Midbrain (tissue), 1 donor: Measurements from ENCODE around the gene BABAM2.
"Not testable (repeated sequence)": the region's sequence is repeated elsewhere in the genome, so short reads cannot be mapped to it uniquely, and the experiment has no call there.

Experiments
- DNase-seq: peaks from one replicate; lab custom pipeline; 2025; lab: John Stamatoyannopoulos, UW

BABAM2 gene

DNA sequence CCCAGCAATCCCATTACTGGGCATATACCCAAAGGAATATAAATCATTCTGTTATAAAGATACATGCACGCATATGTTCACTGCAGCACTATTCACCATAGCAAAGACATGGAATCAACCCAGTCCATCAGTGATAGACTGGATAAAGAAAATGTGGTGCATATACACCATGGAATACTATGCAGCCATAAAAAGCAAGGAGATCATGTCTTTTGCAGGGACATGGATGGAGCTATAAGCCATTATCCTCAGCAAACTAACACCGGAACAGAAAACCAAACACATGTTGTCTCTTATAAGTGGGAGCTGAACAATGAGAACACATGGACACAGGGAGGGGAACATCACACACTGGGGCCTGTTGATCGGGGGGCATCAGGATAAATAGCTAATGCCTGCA, 441.3 kb downstream of the BABAM2 start:
- DNase-seq, result not testable (repeated sequence)

- no peak for DNase-seq
Measured at GRCh38 chr2:28332696-28333095, 442.2 kb downstream of the BABAM2 start.

DNA sequence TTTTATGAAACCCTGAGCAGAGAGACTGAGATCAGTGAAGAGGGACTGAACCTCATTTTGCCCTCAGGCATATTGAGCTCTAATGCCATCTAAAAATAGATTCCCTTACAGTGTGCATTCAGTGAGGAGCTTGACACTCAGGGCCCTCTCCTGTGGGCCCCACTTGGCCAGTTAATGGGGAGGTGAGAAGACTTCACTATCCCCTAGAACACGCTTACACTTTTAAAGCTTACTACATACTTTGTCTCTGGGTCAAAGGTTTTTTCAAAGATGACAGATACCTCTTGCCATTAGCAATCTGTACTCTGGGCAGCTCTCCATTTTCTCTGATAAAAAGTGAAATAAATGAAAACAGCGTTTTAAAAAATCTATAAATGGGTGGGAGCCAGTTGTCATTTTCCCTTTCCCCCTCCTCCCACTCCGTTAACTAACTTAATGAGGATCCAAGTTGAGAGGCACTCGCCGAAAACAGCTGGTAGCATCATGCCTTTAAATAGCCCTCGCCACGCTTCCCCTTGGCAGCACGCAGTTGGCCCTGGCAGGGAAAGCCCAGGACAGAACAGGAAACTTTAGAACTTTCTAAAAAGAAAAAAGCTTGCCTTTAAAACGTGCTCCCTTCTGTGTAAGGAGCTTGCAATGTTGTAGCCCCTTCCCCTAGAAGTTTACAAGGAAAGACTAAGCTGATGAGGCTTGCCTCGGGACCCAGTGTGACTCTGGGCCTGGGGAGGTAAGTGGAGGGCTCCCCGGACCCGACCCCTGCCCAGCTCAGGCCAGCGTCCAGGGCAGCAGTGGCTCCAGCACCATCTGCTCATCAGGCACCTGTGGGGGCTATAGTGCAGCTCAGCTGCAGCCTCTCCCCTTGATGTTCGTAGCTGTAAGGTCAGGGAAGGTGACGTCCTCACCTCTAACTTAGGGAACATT, 443.3 kb downstream of the BABAM2 start:
- DNase-seq, result no peak

GRCh38 chr2:28334527-28334894, 444.0 kb downstream of the BABAM2 start:
- DNase-seq, result no peak

DNA sequence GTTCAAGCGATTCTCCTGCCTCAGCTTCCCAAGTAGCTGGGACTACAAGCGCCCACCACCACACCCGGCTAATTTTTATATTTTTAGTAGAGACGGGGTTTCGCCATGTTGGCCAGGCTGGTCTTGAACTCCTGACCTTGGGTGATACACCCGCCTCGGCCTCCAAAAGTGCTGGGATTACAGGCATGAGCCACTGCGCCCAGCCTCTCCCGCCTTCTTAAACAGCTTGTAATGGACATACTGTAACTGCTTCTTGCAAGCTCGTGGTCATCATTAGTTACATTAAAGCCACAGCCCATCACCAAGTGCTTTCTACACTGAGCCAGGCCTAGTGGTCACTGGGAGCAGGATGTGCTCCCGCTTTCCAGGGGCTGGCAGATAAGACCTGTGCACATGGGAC, 444.7 kb downstream of the BABAM2 start:
- DNase-seq, result not testable (repeated sequence)

DNA sequence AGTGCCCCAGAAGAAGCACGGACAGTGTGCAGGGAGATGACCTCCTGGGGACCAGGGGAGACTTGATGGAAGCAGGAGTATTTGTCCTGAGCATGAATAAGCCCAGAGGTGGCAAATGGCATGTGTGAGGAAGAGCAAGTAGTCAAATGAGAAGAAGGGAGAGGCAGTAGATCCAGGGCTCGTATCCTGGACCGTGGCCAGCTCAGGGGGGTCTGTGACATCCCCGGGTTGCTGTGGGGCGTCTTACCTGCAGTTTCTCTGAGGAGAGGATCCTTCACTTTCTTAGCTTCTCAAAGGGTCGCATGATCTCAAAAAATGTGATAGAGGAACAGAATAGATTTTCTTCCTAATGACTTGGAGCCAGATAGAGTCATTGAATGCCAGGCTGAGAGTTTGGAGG, 445.1 kb downstream of the BABAM2 start:
- DNase-seq, result no peak

- no peak for DNase-seq
Measured at GRCh38 chr2:28336264-28336980, 445.9 kb downstream of the BABAM2 start.

DNA sequence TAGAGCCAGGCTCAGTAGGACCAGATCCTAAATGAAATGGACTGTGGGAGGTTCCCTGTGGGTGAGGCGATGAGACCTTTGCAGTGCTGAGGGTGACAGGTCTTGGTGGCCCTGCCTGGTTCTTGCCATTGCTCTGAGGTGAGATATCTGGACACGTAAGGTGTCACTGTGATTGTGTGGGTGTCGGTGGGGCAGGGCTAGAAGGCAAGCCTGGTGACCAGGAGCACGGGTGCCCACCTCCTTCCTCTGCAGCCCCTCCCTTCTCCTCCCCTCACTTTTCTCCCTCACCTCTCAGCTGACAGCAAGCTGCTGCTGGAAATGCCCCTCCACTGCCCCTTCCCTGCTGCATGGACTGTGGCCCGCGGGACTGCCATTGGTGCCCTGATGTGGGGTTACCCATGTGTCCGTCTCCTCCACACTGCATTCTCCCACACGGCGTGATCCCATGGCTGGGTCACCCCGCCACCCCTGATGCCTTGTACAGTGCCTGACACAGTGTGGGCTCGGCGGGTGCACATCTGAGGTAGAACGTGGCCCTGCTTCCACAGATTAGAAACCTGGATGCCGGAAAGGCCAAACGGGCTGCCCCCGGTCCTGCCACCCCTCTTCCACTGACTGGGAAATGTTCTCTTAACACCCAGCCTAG, 446.6 kb downstream of the BABAM2 start:
- no peak for DNase-seq

DNA sequence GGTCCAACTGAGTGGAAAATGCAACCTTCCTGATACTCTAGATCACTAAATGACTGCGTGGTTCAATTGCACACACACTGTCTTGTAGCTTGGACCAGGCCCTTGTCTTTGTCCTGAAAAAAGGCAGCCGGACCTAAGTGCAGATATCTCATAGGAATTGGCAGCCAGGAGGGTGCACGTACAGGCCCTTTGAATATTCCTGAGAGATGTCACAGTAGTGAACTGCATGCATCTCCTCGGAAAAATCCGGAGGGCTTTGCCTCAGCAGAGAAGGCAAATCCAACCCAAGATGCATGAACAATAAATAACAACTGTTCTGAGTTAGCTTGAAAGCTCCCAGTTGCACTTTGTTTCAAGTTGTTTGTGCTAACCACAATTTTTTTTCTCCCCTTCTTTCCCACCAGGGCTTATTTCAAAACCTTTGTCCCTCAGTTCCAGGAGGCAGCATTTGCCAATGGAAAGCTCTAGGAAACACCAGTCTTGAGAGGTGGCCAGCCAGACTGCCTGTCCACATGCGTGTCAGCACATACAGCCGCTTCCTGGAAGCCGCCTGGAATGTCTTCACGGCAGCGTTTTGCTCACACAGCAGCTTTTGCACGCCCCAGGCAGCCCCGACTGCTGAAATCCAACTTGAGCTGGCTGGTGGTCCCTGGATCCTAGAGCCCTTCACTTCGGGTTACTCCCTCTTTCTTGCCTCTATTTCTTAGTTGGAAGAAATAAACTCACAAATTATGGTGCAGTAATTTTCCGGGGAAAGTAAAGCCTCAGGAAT, 447.7 kb downstream of the BABAM2 start:
- DNase-seq, result no peak

- DNase-seq, result no peak
Measured at GRCh38 chr2:28338831-28339321, 448.3 kb downstream of the BABAM2 start.

GRCh38 chr2:28339516-28340175, 449.1 kb downstream of the BABAM2 start:
- DNase-seq, result no peak

GRCh38 chr2:28340312-28341202, 450.0 kb downstream of the BABAM2 start:
- DNase-seq, result no peak

DNA sequence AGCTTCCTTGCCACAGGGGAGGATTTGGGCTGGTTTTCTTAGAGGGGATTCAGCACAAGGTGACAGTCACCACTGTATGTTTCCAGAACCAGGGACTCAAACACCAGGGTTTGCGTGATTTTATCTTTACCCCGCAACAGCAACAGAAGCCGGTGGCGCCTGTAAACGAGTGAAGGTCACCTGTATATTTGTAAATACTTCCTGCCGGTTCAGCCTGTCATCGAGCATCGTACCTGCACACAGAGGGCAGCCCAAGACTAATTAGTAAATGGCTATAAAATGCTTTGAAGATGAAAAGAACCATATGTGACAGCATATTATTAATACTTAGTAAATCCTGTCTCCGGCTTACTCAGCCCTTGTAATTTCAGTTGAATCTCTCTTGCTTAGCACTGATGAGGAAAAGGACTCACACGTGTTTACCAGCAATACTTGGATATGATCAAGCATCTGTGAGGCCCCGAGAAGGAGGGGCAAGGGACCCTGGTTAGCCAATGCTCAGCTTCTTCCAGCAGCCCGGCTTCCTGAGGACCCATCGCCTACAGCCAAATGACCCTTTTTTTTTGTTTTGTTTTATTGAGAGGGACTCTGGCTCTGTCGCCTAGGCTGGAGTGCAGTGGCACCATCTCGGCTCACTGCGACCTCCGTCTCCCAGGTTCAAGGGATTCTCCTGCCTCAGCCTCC, 450.8 kb downstream of the BABAM2 start:
- DNase-seq, result no peak

GRCh38 chr2:28342081-28342967, 451.8 kb downstream of the BABAM2 start:
- no peak for DNase-seq

- DNase-seq, result no peak
Measured at GRCh38 chr2:28343184-28343942, 452.8 kb downstream of the BABAM2 start.

DNA sequence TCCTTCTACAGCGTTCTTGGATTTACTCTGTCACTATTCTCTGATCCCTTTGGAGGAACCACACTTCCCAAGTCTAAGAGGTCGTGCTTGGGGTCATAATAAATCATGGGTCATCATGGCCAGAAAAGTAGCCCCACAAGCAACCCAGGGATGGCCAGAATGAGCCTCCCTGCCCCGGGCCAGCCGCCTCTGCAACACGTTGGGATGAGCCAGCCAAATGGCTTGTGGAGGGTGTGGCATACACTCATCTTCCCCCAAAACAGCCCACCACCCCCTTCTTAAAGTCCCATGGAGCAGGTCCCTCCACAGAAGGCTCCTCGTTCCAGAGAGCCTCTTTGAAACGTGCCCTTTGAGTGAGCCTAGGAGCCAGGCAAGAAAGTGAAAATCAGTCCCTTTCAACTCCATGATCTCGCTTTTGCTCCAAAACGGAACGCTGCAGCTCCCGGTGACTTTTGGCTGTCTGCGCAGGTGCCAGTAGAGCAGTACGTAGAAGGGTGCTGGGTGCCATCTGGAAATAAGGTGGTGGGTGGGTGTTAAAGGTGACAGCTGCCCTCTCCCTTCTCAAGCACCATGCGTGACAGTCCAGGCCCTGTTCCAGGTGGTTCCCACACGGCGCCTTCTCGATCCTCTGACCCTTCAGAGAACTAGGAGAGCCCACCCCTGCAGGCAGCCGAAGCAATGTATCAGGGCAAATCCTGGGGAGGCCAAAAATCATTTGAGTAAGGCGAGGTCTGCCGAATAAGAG, 453.6 kb downstream of the BABAM2 start:
- DNase-seq, result no peak

GRCh38 chr2:28344756-28345373, 454.3 kb downstream of the BABAM2 start:
- no peak for DNase-seq
